SU-DHL-6 (cell line): ENCODE data around the gene TMX4.

Source experiments
- H2AFZ ChIP-seq: fragments of 200-600 bp; sonication (generic); 2 replicates; pipeline ENCODE4 v1.6.1; 2014; ENCODE audit warnings: low read depth, mild to moderate bottlenecking, moderate library complexity, mixed read lengths, antibody characterized with exemption, low read length; ENCODE audit not compliant: severe bottlenecking
- H3F3A ChIP-seq: fragments of 200-600 bp; shearing (Covaris generic); 2 replicates; pipeline ENCODE4 v1.6.0; 2016; ENCODE audit warnings: antibody characterized with exemption, mild to moderate bottlenecking; ENCODE audit not compliant: insufficient read depth
- H3K27ac ChIP-seq: fragments of 200-600 bp; sonication (generic); 2 replicates; pipeline ENCODE4 v1.5.1; 2016; ENCODE audit warnings: low read depth, mild to moderate bottlenecking, low read length, moderate library complexity, mixed read lengths
- H3K27me3 ChIP-seq: fragments of 200-600 bp; sonication (generic), shearing (Covaris generic); 2 replicates; pipeline ENCODE4 v1.6.0; 2014; ENCODE audit warnings: mild to moderate bottlenecking, low read length
- H3K36me3 ChIP-seq: fragments of 200-600 bp; sonication (generic); 2 replicates; pipeline ENCODE4 v1.6.1; 2014; ENCODE audit warnings: mild to moderate bottlenecking, low read length, mixed read lengths
- H3K4me2 ChIP-seq: fragments of 300-600, 200-600 bp; shearing (Covaris generic), sonication (generic); 2 replicates; pipeline ENCODE4 v1.6.0; 2014; ENCODE audit warnings: low read length, low read depth, mild to moderate bottlenecking; ENCODE audit not compliant: poor library complexity, severe bottlenecking
- H3K4me3 ChIP-seq: fragments of 200-600 bp; sonication (generic); 2 replicates; pipeline ENCODE4 v1.5.1; 2014; ENCODE audit warnings: antibody characterized with exemption, low read length, mild to moderate bottlenecking, mixed read lengths; ENCODE audit not compliant: insufficient read depth, poor library complexity, severe bottlenecking
- H3K79me2 ChIP-seq: fragments of 200-600 bp; sonication (generic); 2 replicates; pipeline ENCODE4 v1.6.1; 2014; ENCODE audit warnings: mild to moderate bottlenecking, low read length, moderate library complexity; ENCODE audit not compliant: insufficient read depth
- H3K9ac ChIP-seq: fragments of 200-600 bp; sonication (generic); 2 replicates; pipeline ENCODE4 v1.7.0; 2014; ENCODE audit warnings: mild to moderate bottlenecking, low read length
- H3K9me2 ChIP-seq: fragments of 200-600 bp; sonication (generic); replicated peaks from 2 replicates; pipeline ENCODE4 v1.6.1; 2014; ENCODE audit warnings: low read length; ENCODE audit not compliant: insufficient read depth
- H3K9me3 ChIP-seq: fragments of 200-600 bp; sonication (generic); 2 replicates; pipeline ENCODE4 v1.6.1; 2014; ENCODE audit warnings: low read length, mixed read lengths; ENCODE audit not compliant: insufficient read depth
- H4K20me1 ChIP-seq: fragments of 200-600 bp; sonication (generic); 2 replicates; pipeline ENCODE4 v1.6.1; 2014; ENCODE audit warnings: low read depth, mild to moderate bottlenecking, antibody characterized with exemption, low read length, moderate library complexity, mixed read lengths
- EZH2phosphoT487 ChIP-seq: fragments of 200-600 bp; sonication (generic), shearing (Covaris generic); conservative IDR thresholded peaks from 2 replicates; pipeline ENCODE4 v1.6.1; 2018; ENCODE audit warnings: mild to moderate bottlenecking, antibody characterized with exemption, low read length, moderate library complexity, mixed read lengths
- TF ChIP-seq, protein P1 (sequence below): fragments of 200-600 bp; sonication (generic); IDR thresholded peaks from one replicate; pipeline ENCODE4 v1.5.1; 2017; ENCODE audit warnings: antibody characterized with exemption, mild to moderate bottlenecking, low read length, moderate library complexity; ENCODE audit not compliant: insufficient read depth, poor library complexity, severe bottlenecking

TMX4 gene

GRCh38 chr20:8019998-8020247, 362 bp upstream of the TMX4 start:
- H4K20me1 ChIP-seq: 0 out of 2 replicates have a peak, but pooled peaks cover 5% of the 10 kb centered on the region
- peak overlapping the region; percentile 93 for H3K9ac ChIP-seq
- peak overlapping the region; percentile 91 for H3K4me2 ChIP-seq
- no peaks in the 10 kb centered on the region for H3K27me3 ChIP-seq
- peak overlapping the region; percentile 78 for H3K27ac ChIP-seq
- no peak for TF ChIP-seq EZH2phosphoT487
- TF ChIP-seq, protein P1, sequence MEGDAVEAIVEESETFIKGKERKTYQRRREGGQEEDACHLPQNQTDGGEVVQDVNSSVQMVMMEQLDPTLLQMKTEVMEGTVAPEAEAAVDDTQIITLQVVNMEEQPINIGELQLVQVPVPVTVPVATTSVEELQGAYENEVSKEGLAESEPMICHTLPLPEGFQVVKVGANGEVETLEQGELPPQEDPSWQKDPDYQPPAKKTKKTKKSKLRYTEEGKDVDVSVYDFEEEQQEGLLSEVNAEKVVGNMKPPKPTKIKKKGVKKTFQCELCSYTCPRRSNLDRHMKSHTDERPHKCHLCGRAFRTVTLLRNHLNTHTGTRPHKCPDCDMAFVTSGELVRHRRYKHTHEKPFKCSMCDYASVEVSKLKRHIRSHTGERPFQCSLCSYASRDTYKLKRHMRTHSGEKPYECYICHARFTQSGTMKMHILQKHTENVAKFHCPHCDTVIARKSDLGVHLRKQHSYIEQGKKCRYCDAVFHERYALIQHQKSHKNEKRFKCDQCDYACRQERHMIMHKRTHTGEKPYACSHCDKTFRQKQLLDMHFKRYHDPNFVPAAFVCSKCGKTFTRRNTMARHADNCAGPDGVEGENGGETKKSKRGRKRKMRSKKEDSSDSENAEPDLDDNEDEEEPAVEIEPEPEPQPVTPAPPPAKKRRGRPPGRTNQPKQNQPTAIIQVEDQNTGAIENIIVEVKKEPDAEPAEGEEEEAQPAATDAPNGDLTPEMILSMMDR: no peak
- peak overlapping the region; percentile 92 for H2AFZ ChIP-seq
- H3K4me3 ChIP-seq: peak overlapping the region; percentile 55
- H3K9me2 ChIP-seq: no peaks in the 10 kb centered on the region
- H3K79me2 ChIP-seq: no peaks in the 10 kb centered on the region
- no peaks in the 10 kb centered on the region for H3K36me3 ChIP-seq
- H3K9me3 ChIP-seq: no peaks in the 10 kb centered on the region
- H3F3A ChIP-seq: peaks cover 6% of the 10 kb centered on the region

DNA sequence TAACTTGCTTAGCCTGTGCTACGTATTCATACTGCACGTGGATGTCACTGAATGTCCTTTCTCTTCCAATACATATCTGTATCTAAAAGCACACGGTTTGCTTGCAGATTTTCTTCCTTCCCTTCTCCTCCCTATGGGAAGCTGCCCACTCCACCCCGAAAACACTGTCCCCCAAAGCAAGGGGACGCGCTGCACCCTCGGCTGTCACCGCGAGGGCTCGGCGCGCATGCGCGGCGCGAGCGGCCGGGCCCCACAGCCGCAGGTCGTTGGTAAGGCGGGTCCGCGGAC, 659 bp downstream of the TMX4 start:
- Histone ChIP-seq H2AFZ (peak overlapping the region; percentile 92), H3F3A (peaks cover 6% of the 10 kb centered on the region), H3K9me2 (no peaks in the 10 kb centered on the region), H4K20me1 (0 out of 2 replicates have a peak, but pooled peaks cover 5% of the 10 kb centered on the region), H3K27me3 (no peaks in the 10 kb centered on the region), H3K27ac (peak overlapping the region; percentile 78), H3K9me3 (no peaks in the 10 kb centered on the region), H3K79me2 (no peaks in the 10 kb centered on the region), H3K4me3 (peak overlapping the region; percentile 55), H3K4me2 (peak overlapping the region; percentile 91), H3K9ac (peak overlapping the region; percentile 93), H3K36me3 (no peaks in the 10 kb centered on the region)
- TF ChIP-seq EZH2phosphoT487: no peak
- TF ChIP-seq, protein P1: no peak

- Histone ChIP-seq H3K4me3 (no peak overlapping the region), H3K9me3 (no peaks in the 10 kb centered on the region)
Measured at GRCh38 chr20:8012724-8013123, 6.8 kb downstream of the TMX4 start.

More at GRCh38 chr20:8012724-8013123, 6.8 kb downstream of the TMX4 start:
- H3K36me3 ChIP-seq: no peaks in the 10 kb centered on the region
- 0 out of 2 replicates have a peak, but pooled peaks cover 8% of the 10 kb centered on the region for H4K20me1 ChIP-seq
- H3K27me3 ChIP-seq: no peaks in the 10 kb centered on the region
- no peak overlapping the region for H2AFZ ChIP-seq
- H3K4me2 ChIP-seq: no peak overlapping the region
- no peaks in the 10 kb centered on the region for H3F3A ChIP-seq
- no peak overlapping the region for H3K27ac ChIP-seq
- H3K79me2 ChIP-seq: no peaks in the 10 kb centered on the region
- TF ChIP-seq, protein P1: no peak
- TF ChIP-seq EZH2phosphoT487: no peak
- no peak overlapping the region for H3K9ac ChIP-seq
- no peaks in the 10 kb centered on the region for H3K9me2 ChIP-seq
